HepG2 (cell line): ENCODE data around the gene ACOT13. TPM values are rescaled to one million over a fixed set of nuclear protein-coding genes. Genes with fewer than 3 reads are reported as not detected.

ENCODE experiments used
- ATF7 ChIP-seq, 2 experiments: fragments of 450-650 bp in 1 of 2; sonication (generic) in 1 of 2; formaldehyde crosslinking in 1 of 2; IDR thresholded peaks; 2 replicates each; pipeline versions ENCODE4 v1.4.0 to v1.6.1; 2016 to 2020; ENCODE audit warnings: antibody characterized with exemption in 1 of 2, mild to moderate bottlenecking in 1 of 2, missing genetic modification reagents in 1 of 2
- EEA1 ChIP-seq: sonication (generic); formaldehyde crosslinking; IDR thresholded peaks from 2 replicates; pipeline ENCODE4 v1.5.1; 2020; ENCODE audit warnings: mild to moderate bottlenecking, missing genetic modification reagents, borderline replicate concordance
- ETV5 ChIP-seq: IDR thresholded peaks from 2 replicates; pipeline ENCODE4 v1.6.1; 2018; ENCODE audit warnings: missing biosample characterization, missing genetic modification reagents, inconsistent platforms, borderline replicate concordance
- GATA4 ChIP-seq: sonication (generic); IDR thresholded peaks from 2 replicates; pipeline ENCODE4 v1.6.1; 2016; ENCODE audit warnings: antibody characterized with exemption, low read depth, borderline replicate concordance
- HNRNPL ChIP-seq: fragments of 200-400 bp; formaldehyde crosslinking; IDR thresholded peaks from 2 replicates; pipeline ENCODE4 v1.6.1; 2017; ENCODE audit warnings: mild to moderate bottlenecking, low read depth, low read length
- KDM2A ChIP-seq: sonication (generic); formaldehyde crosslinking; IDR thresholded peaks from 2 replicates; pipeline ENCODE4 v1.4.0; 2020; ENCODE audit warnings: low read depth, missing genetic modification reagents, borderline replicate concordance
- KLF16 ChIP-seq, 2 experiments: sonication (generic) in 1 of 2; formaldehyde crosslinking in 1 of 2; IDR thresholded peaks; 2 replicates each; pipeline versions ENCODE4 v1.6.1 to v1.8.0; 2016 to 2023; ENCODE audit warnings: missing genetic modification reagents in 2 of 2, missing compliant biosample characterization in 1 of 2
- NR2F1 ChIP-seq, 2 experiments: fragments of 450-650 bp in 1 of 2; formaldehyde crosslinking in 1 of 2; IDR thresholded peaks; 2 replicates each; pipeline versions ENCODE4 v1.5.0 to v1.6.1; 2016 to 2020; ENCODE audit warnings: mild to moderate bottlenecking in 1 of 2, missing compliant biosample characterization in 1 of 2, missing genetic modification reagents in 1 of 2, moderate library complexity in 1 of 2
- PCBP1 ChIP-seq: fragments of 200-400 bp; formaldehyde crosslinking; IDR thresholded peaks from 2 replicates; pipeline ENCODE4 v1.6.1; 2017; ENCODE audit warnings: mild to moderate bottlenecking, low read depth, low read length, borderline replicate concordance
- SMAD9 ChIP-seq: sonication (generic); formaldehyde crosslinking; IDR thresholded peaks from 2 replicates; pipeline ENCODE4 v1.5.1; 2020; ENCODE audit warnings: mild to moderate bottlenecking, missing genetic modification reagents
- SRSF9 ChIP-seq: fragments of 200-400 bp; formaldehyde crosslinking; IDR thresholded peaks from 2 replicates; pipeline ENCODE4 v1.6.1; 2018; ENCODE audit warnings: borderline replicate concordance, mild to moderate bottlenecking, low read depth, low read length; ENCODE audit not compliant: insufficient read depth, poor library complexity, severe bottlenecking
- THAP11 ChIP-seq: IDR thresholded peaks from 2 replicates; pipeline ENCODE4 v1.6.1; 2016; ENCODE audit warnings: missing biosample characterization, missing genetic modification reagents
- TMF1 ChIP-seq: sonication (generic); formaldehyde crosslinking; IDR thresholded peaks from 2 replicates; pipeline ENCODE4 v1.8.1; 2022; ENCODE audit warnings: low read depth, missing genetic modification reagents
- ZFY ChIP-seq: sonication (generic); formaldehyde crosslinking; IDR thresholded peaks from 2 replicates; pipeline ENCODE4 v1.4.0; 2020; ENCODE audit warnings: missing genetic modification reagents
- ZNF121 ChIP-seq: sonication (generic); formaldehyde crosslinking; IDR thresholded peaks from 2 replicates; pipeline ENCODE4 v1.5.0; 2020; ENCODE audit warnings: mild to moderate bottlenecking, missing genetic modification reagents
- ZNF18 ChIP-seq: sonication (generic); formaldehyde crosslinking; IDR thresholded peaks from 2 replicates; pipeline ENCODE4 v1.8.0; 2022; ENCODE audit warnings: mild to moderate bottlenecking, missing genetic modification reagents; ENCODE audit not compliant: insufficient replicate concordance
- ZNF205 ChIP-seq: IDR thresholded peaks from 2 replicates; pipeline ENCODE4 v1.6.1; 2018; ENCODE audit warnings: missing biosample characterization, missing genetic modification reagents
- ZNF225 ChIP-seq: sonication (generic); formaldehyde crosslinking; IDR thresholded peaks from 2 replicates; pipeline ENCODE4 v1.4.0; 2020; ENCODE audit warnings: mild to moderate bottlenecking, missing genetic modification reagents
- ZNF235 ChIP-seq: sonication (generic); formaldehyde crosslinking; IDR thresholded peaks from 2 replicates; pipeline ENCODE4 v1.8.1; 2023; ENCODE audit warnings: mild to moderate bottlenecking, missing genetic modification reagents, borderline replicate concordance
- ZNF317 ChIP-seq: sonication (generic); formaldehyde crosslinking; IDR thresholded peaks from 2 replicates; pipeline ENCODE4 v1.5.0; 2020; ENCODE audit warnings: mild to moderate bottlenecking, missing genetic modification reagents
- ZNF543 ChIP-seq: sonication (generic); formaldehyde crosslinking; IDR thresholded peaks from 2 replicates; pipeline ENCODE4 v1.4.0; 2020; ENCODE audit warnings: mild to moderate bottlenecking, missing genetic modification reagents
- ZNF639 ChIP-seq: conservative IDR thresholded peaks from 2 replicates; pipeline ENCODE4 v1.6.1; 2018; ENCODE audit warnings: missing genetic modification reagents
- ZNF713 ChIP-seq: sonication (generic); formaldehyde crosslinking; IDR thresholded peaks from 2 replicates; pipeline ENCODE4 v1.4.0; 2020; ENCODE audit warnings: mild to moderate bottlenecking, missing genetic modification reagents
- ZNF773 ChIP-seq: sonication (generic); formaldehyde crosslinking; IDR thresholded peaks from 2 replicates; pipeline ENCODE4 v1.4.0; 2020; ENCODE audit warnings: missing genetic modification reagents, borderline replicate concordance
- polyA plus RNA-seq, 8 experiments: library from polyadenylated mRNA; depleted of rRNA in 3 of 8; stranded (reverse) in 7 of 8; unstranded in 1 of 8; fragments of >200 nt; fragmentation: Illumina TruSeq in 4 of 8; extraction: Trizol in 4 of 8; gene quantifications; 2 replicates each; pipeline versions ENCODE4 v1.2.1 to v1.2.3, GENCODE V29; 2011 to 2016; ENCODE audit warnings: low read depth in 4 of 8, missing spikeins in 1 of 8, mixed read lengths in 1 of 8; ENCODE audit not compliant: insufficient read depth in 1 of 8
- total RNA-seq, 5 experiments: library from RNA; depleted of rRNA; stranded (reverse); fragments of >200 nt; fragmentation: Illumina TruSeq; extraction: Trizol; gene quantifications; 2 replicates each; pipeline ENCODE4 v1.2.3, GENCODE V29; 2016; ENCODE audit warnings: low read depth in 1 of 5
- TF ChIP-seq, protein P1 (sequence below): sonication (generic); formaldehyde crosslinking; IDR thresholded peaks from 2 replicates; pipeline ENCODE4 v1.9.0; 2022; ENCODE audit warnings: low read depth, missing genetic modification reagents

ACOT13 gene
- total and polyA plus RNA-seq, 2 of the 13 experiments (the other 11 are each of a cell fraction or from before 2014, with no cell fraction given) = 31.5 to 45.1 TPM

GRCh38 chr6:24721461-24722215, 54.8 kb downstream of the ACOT13 start (continued):
- TF ChIP-seq TMF1 (no peak), EEA1 (CRISPR knock-in tag) (peak; percentile 63; the same call in 1 of the 2 replicates), SMAD9 (CRISPR knock-in tag) (peak; percentile 67; the same call in 1 of the 2 replicates), ZNF543 (no peak; the same call in 1 of the 2 replicates), THAP11 (CRISPR knock-in tag) (no peak), ZNF225 (peak; percentile 90), HNRNPL (peak; percentile 79; the same call in 1 of the 2 replicates), SRSF9 (no peak), ZNF317 (peak; percentile 67; the same call in 1 of the 2 replicates), ZNF713 (no peak), PCBP1 (no peak), GATA4 (peak; percentile 71; the same call in 1 of the 2 replicates), ZNF205 (CRISPR knock-in tag) (peak; percentile 73), ATF7 (IDR thresholded peaks at IDR 0.05) (no peak), ATF7 (CRISPR knock-in tag; IDR thresholded peaks at IDR 0.05) (peak; percentile 66; the same call in 1 of the 2 replicates), ZNF18 (no peak), KLF16 (CRISPR knock-in tag; IDR thresholded peaks at IDR 0.05) (no peak; a peak in 1 of 4 replicates), ZFY (peak; percentile 43), NR2F1 (CRISPR knock-in tag; IDR thresholded peaks at IDR 0.05) (peak; percentile 40 to 62; a peak in 3 of 4 replicates), ETV5 (peak; percentile 11; the same call in 1 of the 2 replicates), KDM2A (CRISPR knock-in tag) (peak; percentile 80; the same call in 1 of the 2 replicates), ZNF235 (CRISPR knock-in tag) (no peak; the same call in 1 of the 2 replicates), ZNF773 (peak; percentile 66; the same call in 1 of the 2 replicates), ZNF121 (CRISPR knock-in tag) (peak; percentile 62; the same call in 1 of the 2 replicates), ZNF639 (CRISPR knock-in tag) (peak; percentile 83)
- TF ChIP-seq, protein P1, sequence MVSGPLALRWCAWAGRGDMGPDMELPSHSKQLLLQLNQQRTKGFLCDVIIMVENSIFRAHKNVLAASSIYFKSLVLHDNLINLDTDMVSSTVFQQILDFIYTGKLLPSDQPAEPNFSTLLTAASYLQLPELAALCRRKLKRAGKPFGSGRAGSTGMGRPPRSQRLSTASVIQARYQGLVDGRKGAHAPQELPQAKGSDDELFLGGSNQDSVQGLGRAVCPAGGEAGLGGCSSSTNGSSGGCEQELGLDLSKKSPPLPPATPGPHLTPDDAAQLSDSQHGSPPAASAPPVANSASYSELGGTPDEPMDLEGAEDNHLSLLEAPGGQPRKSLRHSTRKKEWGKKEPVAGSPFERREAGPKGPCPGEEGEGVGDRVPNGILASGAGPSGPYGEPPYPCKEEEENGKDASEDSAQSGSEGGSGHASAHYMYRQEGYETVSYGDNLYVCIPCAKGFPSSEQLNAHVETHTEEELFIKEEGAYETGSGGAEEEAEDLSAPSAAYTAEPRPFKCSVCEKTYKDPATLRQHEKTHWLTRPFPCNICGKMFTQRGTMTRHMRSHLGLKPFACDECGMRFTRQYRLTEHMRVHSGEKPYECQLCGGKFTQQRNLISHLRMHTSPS = peak; percentile 52; the same call in 1 of the 2 replicates
